ENCODE results near the gene TDRD1.
"Not testable (repeated sequence)": the region's sequence is repeated elsewhere in the genome, so short reads cannot be mapped to it uniquely, and the experiment has no call there.

TDRD1 gene

GRCh38 chr10:114179148-114179547 is at the start of gene TDRD1:
Gene TDRD1, plus strand, starts transcription at chr10:114179353. Its CDS starts 8,479 bp downstream, at chr10:114187832.
- no peak for DNase-seq (ENCODE audit: low read depth in 2 of 2)

GRCh38 chr10:114131094-114131493 is 48.1 kb upstream of the TDRD1 start:
- no peak for DNase-seq (ENCODE audit: low read depth in 2 of 2)

GRCh38 chr10:114135476-114135875 is 43.7 kb upstream of the TDRD1 start:
- no peak for DNase-seq (ENCODE audit: low read depth in 2 of 2)

GRCh38 chr10:114138581-114138980 is 40.6 kb upstream of the TDRD1 start:
- DNase-seq (ENCODE audit: low read depth in 2 of 2) = no peak

- no peak for DNase-seq (ENCODE audit: low read depth in 2 of 2)
These were observed 39.1 kb upstream of the TDRD1 start for GRCh38 chr10:114140036-114140435.

GRCh38 chr10:114140827-114141226 is 38.3 kb upstream of the TDRD1 start:
- DNase-seq (ENCODE audit: low read depth in 2 of 2) = not testable (repeated sequence)

- DNase-seq (ENCODE audit: low read depth in 2 of 2) = no peak
These were observed 37.1 kb upstream of the TDRD1 start for GRCh38 chr10:114142018-114142417.

- no peak for DNase-seq (ENCODE audit: low read depth in 2 of 2)
These were observed 36.0 kb upstream of the TDRD1 start for GRCh38 chr10:114143160-114143559.

GRCh38 chr10:114149476-114149875 is 29.7 kb upstream of the TDRD1 start:
- not testable (repeated sequence) for DNase-seq (ENCODE audit: low read depth in 2 of 2)

- no peak for DNase-seq (ENCODE audit: low read depth in 2 of 2)
These were observed 27.7 kb upstream of the TDRD1 start for GRCh38 chr10:114151486-114151885.

- no peak for DNase-seq (ENCODE audit: low read depth in 2 of 2)
These were observed 27.3 kb upstream of the TDRD1 start for GRCh38 chr10:114151892-114152291.

GRCh38 chr10:114157912-114158311 is 21.2 kb upstream of the TDRD1 start:
- DNase-seq (ENCODE audit: low read depth in 2 of 2) = no peak

GRCh38 chr10:114163062-114163461 is 16.1 kb upstream of the TDRD1 start:
- no peak for DNase-seq (ENCODE audit: low read depth in 2 of 2)

- no peak for DNase-seq (ENCODE audit: low read depth in 2 of 2)
These were observed 13.1 kb upstream of the TDRD1 start for GRCh38 chr10:114166043-114166442.

GRCh38 chr10:114166494-114166893 is 12.7 kb upstream of the TDRD1 start:
- DNase-seq (ENCODE audit: low read depth in 2 of 2) = no peak

GRCh38 chr10:114167985-114168384 is 11.2 kb upstream of the TDRD1 start:
- no peak for DNase-seq (ENCODE audit: low read depth in 2 of 2)

GRCh38 chr10:114168450-114169009 is 10.6 kb upstream of the TDRD1 start:
- DNase-seq (ENCODE audit: low read depth in 2 of 2) = no peak

GRCh38 chr10:114172216-114172615 is 6.9 kb upstream of the TDRD1 start:
- DNase-seq (ENCODE audit: low read depth in 2 of 2) = no peak

- no peak for DNase-seq (ENCODE audit: low read depth in 2 of 2)
These were observed 6.2 kb upstream of the TDRD1 start for GRCh38 chr10:114172776-114173602.

- DNase-seq (ENCODE audit: low read depth in 2 of 2) = no peak
These were observed 5.6 kb upstream of the TDRD1 start for GRCh38 chr10:114173603-114173920.

- peak; percentile 96 for DNase-seq (ENCODE audit: low read depth in 2 of 2)
These were observed 5.0 kb upstream of the TDRD1 start, which contains the start of gene CCDC186 for GRCh38 chr10:114173921-114174694. Gene CCDC186, minus strand, starts transcription at chr10:114174203. Its CDS starts 10,935 bp downstream, at chr10:114163268.

- no peak for DNase-seq (ENCODE audit: low read depth in 2 of 2)
These were observed 4.4 kb upstream of the TDRD1 start for GRCh38 chr10:114174695-114175188.
